OCI-LY7 (cell line): Measurements from ENCODE around the gene METRN. TPM values are rescaled to one million over a fixed set of nuclear protein-coding genes. Genes with fewer than 3 reads are reported as not detected.

Source experiments
- BruUV-seq: library from RNA; stranded (reverse); fragments of 400-500 nt; replicated peaks from 2 replicates; lab custom pipeline; 2021; lab: Mats Ljungman, UMichigan
- CTCF ChIA-PET: fragments of 300-600 bp; sonication (Branson Sonifier 250); formaldehyde crosslinking; loops from one replicate; lab custom pipeline; 2022; ENCODE audit warnings: antibody characterized with exemption; ENCODE audit not compliant: unreplicated experiment; lab: Charles Lee
- POLR2A ChIA-PET: fragments of 300-600 bp; sonication (Branson Sonifier 250); formaldehyde crosslinking; loops from one replicate; lab custom pipeline; 2022; ENCODE audit warnings: antibody characterized with exemption; lab: Charles Lee
- DNase-seq: peaks from one replicate; pipeline ENCODE4 v3.0.0-alpha.2; 2015; ENCODE audit warnings: low spot score
- H2AFZ ChIP-seq: fragments of 200-600 bp; sonication (generic), shearing (Covaris generic); 2 replicates; pipeline ENCODE4 v1.6.1; 2014; ENCODE audit warnings: mild to moderate bottlenecking, antibody characterized with exemption, low read length, moderate library complexity
- H3K27ac ChIP-seq: fragments of 200-600 bp; sonication (generic); 2 replicates; pipeline ENCODE4 v1.5.1; 2014; ENCODE audit warnings: mixed run types, low read depth, mild to moderate bottlenecking, moderate library complexity, low read length, inconsistent platforms; ENCODE audit not compliant: poor library complexity, severe bottlenecking
- H3K36me3 ChIP-seq: fragments of 200-600 bp; sonication (generic); 2 replicates; pipeline ENCODE4 v1.6.1; 2014; ENCODE audit warnings: mild to moderate bottlenecking, antibody characterized with exemption, low read length, moderate library complexity, mixed read lengths; ENCODE audit not compliant: insufficient read depth
- H3K4me1 ChIP-seq: fragments of 200-600 bp; sonication (generic); 2 replicates; pipeline ENCODE4 v1.5.1; 2014; ENCODE audit warnings: mild to moderate bottlenecking, low read length; ENCODE audit not compliant: insufficient read depth, poor library complexity, severe bottlenecking
- H3K4me2 ChIP-seq: fragments of 200-600 bp; sonication (generic); 2 replicates; pipeline ENCODE4 v1.6.1; 2014; ENCODE audit warnings: mild to moderate bottlenecking, low read length
- H3K4me3 ChIP-seq: fragments of 200-600 bp; sonication (generic); 2 replicates; pipeline ENCODE4 v1.5.1; 2014; ENCODE audit warnings: mild to moderate bottlenecking, low read depth, low read length; ENCODE audit not compliant: poor library complexity, severe bottlenecking
- H3K79me2 ChIP-seq: fragments of 200-600 bp; sonication (generic); 2 replicates; pipeline ENCODE4 v1.6.1; 2016; ENCODE audit warnings: low read depth, mild to moderate bottlenecking, low read length, moderate library complexity, mixed read lengths; ENCODE audit not compliant: insufficient read depth
- H3K9me2 ChIP-seq: fragments of 200-600 bp; sonication (generic); 2 replicates; pipeline ENCODE4 v1.6.1; 2016; ENCODE audit warnings: mild to moderate bottlenecking, low read length, mixed read lengths; ENCODE audit not compliant: insufficient read depth
- H3K9me3 ChIP-seq: fragments of 200-600 bp; sonication (generic); 2 replicates; pipeline ENCODE4 v1.6.1; 2014; ENCODE audit warnings: mild to moderate bottlenecking, mixed run types, low read length, mixed read lengths
- H4K20me1 ChIP-seq: fragments of 200-600 bp; sonication (generic); 2 replicates; pipeline ENCODE4 v1.6.1; 2014; ENCODE audit warnings: mild to moderate bottlenecking, antibody characterized with exemption, low read length, moderate library complexity, mixed read lengths; ENCODE audit not compliant: insufficient read depth
- CTCF ChIP-seq: fragments of 200-600 bp; sonication (generic); conservative IDR thresholded peaks from 2 replicates; pipeline ENCODE4 v1.5.1; 2014; ENCODE audit warnings: mild to moderate bottlenecking, antibody characterized with exemption, low read length, moderate library complexity, mixed read lengths
- EZH2phosphoT487 ChIP-seq: fragments of 200-600 bp; sonication (generic); IDR thresholded peaks from 2 replicates; pipeline ENCODE4 v1.6.1; 2018; ENCODE audit warnings: low read depth, borderline replicate concordance, mild to moderate bottlenecking, mixed run types, antibody characterized with exemption, low read length, moderate library complexity, mixed read lengths
- intact Hi-C: fragments of 100-400 bp; cut with micrococcal nuclease; formaldehyde crosslinking; loops from one replicate; pipeline ENCODE4 v1.10.0; 2022; ENCODE audit not compliant: unreplicated experiment
- total RNA-seq, 2 experiments: library from RNA; depleted of rRNA in 1 of 2; stranded (reverse); fragments of >200 nt in 1 of 2; shearing (Covaris generic) in 1 of 2; gene quantifications; 2 replicates each; pipeline ENCODE4 v1.2.3, GENCODE V29; 2014 to 2022

METRN gene
- total RNA-seq, 2 experiments from 2014 or later = 14.4 to 15.9 TPM

- ChIA-PET POLR2A (no interaction called here), CTCF (no interaction called here)
- no peak overlapping the region for H3K4me3 ChIP-seq
- H3K27ac ChIP-seq = no peak overlapping the region
- peaks cover 40% of the 10 kb centered on the region for H3K36me3 ChIP-seq
- no peak overlapping the region for H3K4me2 ChIP-seq
- H3K79me2 ChIP-seq = peaks cover 22% of the 10 kb centered on the region; the same call in 1 of the 2 replicates
- no peaks in the 10 kb centered on the region for H3K9me3 ChIP-seq
- no peaks in the 10 kb centered on the region for H4K20me1 ChIP-seq
- H2AFZ ChIP-seq = no peak overlapping the region
- intact Hi-C loops = no loop called here
- peaks cover 33% of the 10 kb centered on the region for H3K4me1 ChIP-seq
- DNase-seq = no peak
- TF ChIP-seq EZH2phosphoT487 = no peak
- TF ChIP-seq CTCF = no peak
- no peaks in the 10 kb centered on the region for H3K9me2 ChIP-seq
- BruUV-seq = no TSS peak
These were observed 28.3 kb upstream of the METRN start for GRCh38 chr16:686459-687260.

GRCh38 chr16:687499-687898 lies 27.4 kb upstream of the METRN start:
- H3K9me2 ChIP-seq = no peaks in the 10 kb centered on the region
- CTCF ChIA-PET = no interaction called here
- no peaks in the 10 kb centered on the region for H4K20me1 ChIP-seq

More at GRCh38 chr16:687499-687898, 27.4 kb upstream of the METRN start:
- no peaks in the 10 kb centered on the region for H3K9me3 ChIP-seq
- POLR2A ChIA-PET = no interaction called here
- BruUV-seq = no TSS peak
- H3K4me2 ChIP-seq = no peak overlapping the region
- peaks cover 17% of the 10 kb centered on the region; the same call in 1 of the 2 replicates for H3K79me2 ChIP-seq
- peaks cover 31% of the 10 kb centered on the region for H3K4me1 ChIP-seq
- no peak for TF ChIP-seq EZH2phosphoT487
- TF ChIP-seq CTCF = no peak
- no peak overlapping the region for H2AFZ ChIP-seq
- no peak overlapping the region for H3K27ac ChIP-seq
- peaks cover 32% of the 10 kb centered on the region for H3K36me3 ChIP-seq
- H3K4me3 ChIP-seq = no peak overlapping the region
- intact Hi-C loops = no loop called here
- DNase-seq = no peak
